K562 (cell line): ENCODE results near the gene GNGT2. TPM values are rescaled to one million over a fixed set of nuclear protein-coding genes. Genes with fewer than 3 reads are reported as not detected.

Experiments used
- ARID2 ChIP-seq: fragments of 450-650 bp; IDR thresholded peaks from 2 replicates; pipeline ENCODE4 v1.6.1; 2017; ENCODE audit warnings: antibody characterized with exemption, mild to moderate bottlenecking
- ETV6 ChIP-seq, 3 experiments: fragments of 150-350 bp in 1 of 3; sonication (generic) in 1 of 3; formaldehyde crosslinking in 1 of 3; IDR thresholded peaks; 2 replicates each; pipeline versions ENCODE4 v1.6.1 to v1.8.0; 2014 to 2022; ENCODE audit warnings: borderline replicate concordance in 2 of 3, low read depth in 2 of 3, antibody characterized with exemption in 1 of 3, low read length in 1 of 3, mild to moderate bottlenecking in 1 of 3, missing genetic modification reagents in 1 of 3
- HDAC1 ChIP-seq, 2 experiments: fragments of 450-650 bp; IDR thresholded peaks; 2 replicates each; pipeline ENCODE4 v1.6.1; 2016 to 2017; ENCODE audit warnings: inconsistent platforms in 1 of 2, mild to moderate bottlenecking in 1 of 2, moderate library complexity in 1 of 2
- HNRNPH1 ChIP-seq: fragments of 200-400 bp; formaldehyde crosslinking; optimal IDR thresholded peaks from 2 replicates; pipeline ENCODE3; 2017; ENCODE audit warnings: low read depth, mild to moderate bottlenecking, low read length, moderate library complexity
- KDM2B ChIP-seq: fragments of 250-450 bp; sonication (Bioruptor Pico); IDR thresholded peaks from 2 replicates; pipeline ENCODE4 v1.8.0; 2021; ENCODE audit warnings: mild to moderate bottlenecking, moderate library complexity
- L3MBTL2 ChIP-seq: fragments of 450-650 bp; IDR thresholded peaks from 2 replicates; pipeline ENCODE4 v1.6.1; 2016; ENCODE audit warnings: mild to moderate bottlenecking, moderate library complexity
- MYNN ChIP-seq, 2 experiments: sonication (generic); formaldehyde crosslinking in 1 of 2; IDR thresholded peaks; 2 replicates each; pipeline versions ENCODE4 v1.5.0 to v1.6.1; 2016 to 2020; ENCODE audit warnings: antibody characterized with exemption in 1 of 2, missing genetic modification reagents in 1 of 2
- NR2C2 ChIP-seq, 2 experiments: fragments of 200-800 bp in 1 of 2; sonication (Bioruptor generic) in 1 of 2; sonication (generic) in 1 of 2; formaldehyde crosslinking in 1 of 2; IDR thresholded peaks; 2 replicates each; pipeline versions ENCODE4 v1.6.1 to v1.8.0; 2016 to 2022; ENCODE audit warnings: mild to moderate bottlenecking in 1 of 2, missing compliant biosample characterization in 1 of 2, missing genetic modification characterization in 1 of 2, missing genetic modification reagents in 1 of 2
- PHF21A ChIP-seq: fragments of 450-650 bp; IDR thresholded peaks from 2 replicates; pipeline ENCODE4 v1.6.1; 2017; ENCODE audit warnings: low read depth, borderline replicate concordance
- SP2 ChIP-seq: IDR thresholded peaks from 2 replicates; pipeline ENCODE4 v1.6.1; 2011; ENCODE audit warnings: mild to moderate bottlenecking, low read depth, low read length, moderate library complexity; ENCODE audit not compliant: poor library complexity, severe bottlenecking; ENCODE audit errors: extremely low read depth
- ZBTB40 ChIP-seq, 2 experiments: fragments of 450-650 bp in 1 of 2; sonication (generic) in 1 of 2; formaldehyde crosslinking in 1 of 2; IDR thresholded peaks; 2 replicates each; pipeline versions ENCODE4 v1.7.1 to v1.9.0; 2016 to 2022; ENCODE audit warnings: inconsistent platforms in 1 of 2, mild to moderate bottlenecking in 1 of 2, missing genetic modification reagents in 1 of 2
- ZNF184 ChIP-seq: sonication (generic); formaldehyde crosslinking; IDR thresholded peaks from 2 replicates; pipeline ENCODE4 v1.5.0; 2020; ENCODE audit warnings: missing genetic modification reagents
- ZNF41 ChIP-seq: fragments of 250-450 bp; sonication (Bioruptor Pico); conservative IDR thresholded peaks from 2 replicates; pipeline ENCODE4 v1.4.0; 2020; ENCODE audit warnings: mild to moderate bottlenecking
- ZNF589 ChIP-seq: fragments of 200-800 bp; sonication (Bioruptor generic); IDR thresholded peaks from 2 replicates; pipeline ENCODE4 v1.6.1; 2016; ENCODE audit warnings: low read depth, missing genetic modification characterization, missing compliant biosample characterization
- polyA plus RNA-seq, 8 experiments: library from polyadenylated mRNA; depleted of rRNA in 4 of 8; stranded (reverse) in 5 of 8; unstranded in 3 of 8; fragments of >200 nt; fragmentation: Nextera tagmentation in 2 of 8; fragmentation: Illumina TruSeq in 1 of 8; extraction: Ambion mirVana in 2 of 8; extraction: Trizol in 1 of 8; gene quantifications; 2 replicates each; pipeline versions ENCODE4 v1.2.1 to v1.2.3, GENCODE V29; 2011 to 2014; ENCODE audit warnings: inconsistent platforms in 1 of 8, missing spikeins in 1 of 8
- total RNA-seq, 7 experiments: library from RNA; depleted of rRNA in 6 of 7; stranded (reverse); fragments of >200 nt in 6 of 7; fragmentation: Illumina TruSeq in 2 of 7; extraction: Trizol in 2 of 7; gene quantifications; 2 replicates each; pipeline versions ENCODE4 v1.2.1 to v1.2.3, GENCODE V29; 2011 to 2021; ENCODE audit warnings: low replicate concordance in 1 of 7
- TF ChIP-seq, protein P1 (sequence below): fragments of 450-650 bp; IDR thresholded peaks from 2 replicates; pipeline ENCODE4 v1.6.1; 2017; ENCODE audit warnings: antibody characterized with exemption

Gene GNGT2
- total and polyA plus RNA-seq, 9 of the 15 experiments (the other 6 are each of a cell fraction or from before 2014, with no cell fraction given): not detected

DNA sequence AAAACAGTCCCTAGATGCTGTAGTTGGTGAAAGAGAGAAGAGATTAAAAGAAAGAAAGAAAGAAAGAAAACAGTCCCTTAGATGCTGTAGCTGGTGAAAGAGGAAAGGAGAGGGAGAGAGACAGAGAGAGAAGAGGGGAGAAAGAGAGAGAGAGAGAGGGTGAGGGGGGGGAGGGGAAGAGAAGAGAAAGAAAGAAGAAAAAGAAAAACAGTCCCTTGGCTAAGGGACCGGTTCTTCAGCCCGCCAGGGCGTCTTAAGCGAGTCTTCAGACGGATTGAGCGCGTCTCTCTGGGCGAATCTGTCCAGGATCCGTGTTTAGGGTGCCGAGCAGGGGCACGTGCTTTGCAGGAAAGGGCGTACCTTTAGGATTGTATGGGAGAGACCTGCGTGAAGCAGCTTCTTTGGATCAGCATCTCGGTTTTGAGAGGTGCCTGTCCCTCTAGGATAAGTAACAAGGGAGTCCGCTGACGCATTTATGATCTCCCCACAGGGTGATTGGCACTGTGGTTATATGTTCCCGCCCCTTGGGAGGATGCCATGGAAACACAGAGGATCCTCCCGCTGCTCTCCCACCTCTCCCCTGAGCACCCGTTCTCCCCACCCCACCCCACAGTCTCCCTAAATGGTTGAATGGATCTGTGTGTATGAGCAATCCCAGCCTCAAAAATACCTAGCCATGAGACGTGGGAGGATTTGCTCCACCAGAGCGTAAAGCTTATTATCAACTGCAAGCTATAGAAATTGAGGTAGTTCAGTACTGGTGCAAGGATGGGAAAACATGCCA is 16.7 kb downstream of the GNGT2 start (continued):
- TF ChIP-seq ZBTB40 (IDR thresholded peaks at IDR 0.05) (peak; percentile 74), ZBTB40 (CRISPR knock-in tag; IDR thresholded peaks at IDR 0.05) (no peak), ZNF589 (no peak), L3MBTL2 (peak; percentile 48), ZNF41 (CRISPR knock-in tag) (no peak), ARID2 (peak; percentile 64; the same call in 1 of the 2 replicates), MYNN (IDR thresholded peaks at IDR 0.05) (no peak), MYNN (CRISPR knock-in tag; IDR thresholded peaks at IDR 0.05) (no peak), NR2C2 (CRISPR knock-in tag; IDR thresholded peaks at IDR 0.05) (no peak), NR2C2 (tag; IDR thresholded peaks at IDR 0.05) (no peak), KDM2B (CRISPR knock-in tag) (no peak), HDAC1 (IDR thresholded peaks at IDR 0.05) (peak in 1 of 2 experiments; percentile 43; a peak in 3 of 4 replicates), HNRNPH1 (no peak), SP2 (no peak), ETV6 (IDR thresholded peaks at IDR 0.05; ENCODE audit: borderline replicate concordance in 1 of 2, low read depth in 2 of 2, low read length in 1 of 2) (no peak), ETV6 (CRISPR knock-in tag; IDR thresholded peaks at IDR 0.05; ENCODE audit: borderline replicate concordance) (no peak), ZNF184 (CRISPR knock-in tag) (no peak), PHF21A (peak; percentile 75; the same call in 1 of the 2 replicates)
- TF ChIP-seq, protein P1, sequence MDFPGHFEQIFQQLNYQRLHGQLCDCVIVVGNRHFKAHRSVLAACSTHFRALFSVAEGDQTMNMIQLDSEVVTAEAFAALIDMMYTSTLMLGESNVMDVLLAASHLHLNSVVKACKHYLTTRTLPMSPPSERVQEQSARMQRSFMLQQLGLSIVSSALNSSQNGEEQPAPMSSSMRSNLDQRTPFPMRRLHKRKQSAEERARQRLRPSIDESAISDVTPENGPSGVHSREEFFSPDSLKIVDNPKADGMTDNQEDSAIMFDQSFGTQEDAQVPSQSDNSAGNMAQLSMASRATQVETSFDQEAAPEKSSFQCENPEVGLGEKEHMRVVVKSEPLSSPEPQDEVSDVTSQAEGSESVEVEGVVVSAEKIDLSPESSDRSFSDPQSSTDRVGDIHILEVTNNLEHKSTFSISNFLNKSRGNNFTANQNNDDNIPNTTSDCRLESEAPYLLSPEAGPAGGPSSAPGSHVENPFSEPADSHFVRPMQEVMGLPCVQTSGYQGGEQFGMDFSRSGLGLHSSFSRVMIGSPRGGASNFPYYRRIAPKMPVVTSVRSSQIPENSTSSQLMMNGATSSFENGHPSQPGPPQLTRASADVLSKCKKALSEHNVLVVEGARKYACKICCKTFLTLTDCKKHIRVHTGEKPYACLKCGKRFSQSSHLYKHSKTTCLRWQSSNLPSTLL: peak; percentile 71; the same call in 1 of the 2 replicates
